HL-60 (cell line): ENCODE data around the gene NMT2.

ENCODE experiments used
- CTCF ChIP-seq: IDR thresholded peaks from one replicate; pipeline ENCODE4 v1.5.1; 2011; ENCODE audit warnings: low read length, control low read depth, inconsistent platforms; ENCODE audit not compliant: insufficient read depth
- GABPA ChIP-seq: IDR thresholded peaks from 2 replicates; pipeline ENCODE4 v1.6.1; 2012; ENCODE audit warnings: low read depth
- POLR2AphosphoS5 ChIP-seq: IDR thresholded peaks from 2 replicates; pipeline ENCODE4 v1.6.1; 2012; ENCODE audit warnings: low read depth

- TF ChIP-seq CTCF = no peak
- TF ChIP-seq GABPA = no peak
- TF ChIP-seq POLR2AphosphoS5 = no peak
These were observed 99.3 kb downstream of the NMT2 start for GRCh38 chr10:15069230-15069629.
